ENCODE measurements around the gene ANKRD45.
"Not testable (repeated sequence)": the region's sequence is repeated elsewhere in the genome, so short reads cannot be mapped to it uniquely, and the experiment has no call there.

The ANKRD45 gene

GRCh38 chr1:173648880-173649605, 20.6 kb downstream of the ANKRD45 start:
- no peak for DNase-seq (ENCODE audit: low spot score)
- Histone ChIP-seq H3K36me3 (ENCODE audit: low read depth) (no peaks in the 10 kb centered on the region), H3K4me3 (ENCODE audit: severe bottlenecking) (no peak overlapping the region), H3K27me3 (ENCODE audit: insufficient read depth, poor library complexity, severe bottlenecking) (no peaks in the 10 kb centered on the region), H3K4me1 (ENCODE audit: insufficient read depth, poor library complexity, severe bottlenecking) (no peaks in the 10 kb centered on the region), H3K27ac (ENCODE audit: poor library complexity, severe bottlenecking) (no peak overlapping the region), H3K9me3 (ENCODE audit: severe bottlenecking) (no peaks in the 10 kb centered on the region)
- TF ChIP-seq, protein P1, sequence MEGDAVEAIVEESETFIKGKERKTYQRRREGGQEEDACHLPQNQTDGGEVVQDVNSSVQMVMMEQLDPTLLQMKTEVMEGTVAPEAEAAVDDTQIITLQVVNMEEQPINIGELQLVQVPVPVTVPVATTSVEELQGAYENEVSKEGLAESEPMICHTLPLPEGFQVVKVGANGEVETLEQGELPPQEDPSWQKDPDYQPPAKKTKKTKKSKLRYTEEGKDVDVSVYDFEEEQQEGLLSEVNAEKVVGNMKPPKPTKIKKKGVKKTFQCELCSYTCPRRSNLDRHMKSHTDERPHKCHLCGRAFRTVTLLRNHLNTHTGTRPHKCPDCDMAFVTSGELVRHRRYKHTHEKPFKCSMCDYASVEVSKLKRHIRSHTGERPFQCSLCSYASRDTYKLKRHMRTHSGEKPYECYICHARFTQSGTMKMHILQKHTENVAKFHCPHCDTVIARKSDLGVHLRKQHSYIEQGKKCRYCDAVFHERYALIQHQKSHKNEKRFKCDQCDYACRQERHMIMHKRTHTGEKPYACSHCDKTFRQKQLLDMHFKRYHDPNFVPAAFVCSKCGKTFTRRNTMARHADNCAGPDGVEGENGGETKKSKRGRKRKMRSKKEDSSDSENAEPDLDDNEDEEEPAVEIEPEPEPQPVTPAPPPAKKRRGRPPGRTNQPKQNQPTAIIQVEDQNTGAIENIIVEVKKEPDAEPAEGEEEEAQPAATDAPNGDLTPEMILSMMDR (IDR thresholded peaks at IDR 0.05; ENCODE audit: poor library complexity, severe bottlenecking): no peak
- no peak for ATAC-seq (ENCODE audit: low read depth)

- no peak for ATAC-seq (ENCODE audit: low read depth)
- DNase-seq (ENCODE audit: low spot score): no peak
Observed at GRCh38 chr1:173646656-173647055, 23.0 kb downstream of the ANKRD45 start.

GRCh38 chr1:173642450-173643139, 27.1 kb downstream of the ANKRD45 start:
- H3K4me3 ChIP-seq (ENCODE audit: severe bottlenecking); H3K36me3 ChIP-seq (ENCODE audit: low read depth); DNase-seq (ENCODE audit: low spot score); H3K4me1 ChIP-seq (ENCODE audit: insufficient read depth, poor library complexity, severe bottlenecking); H3K9me3 ChIP-seq (ENCODE audit: severe bottlenecking); H3K27me3 ChIP-seq (ENCODE audit: insufficient read depth, poor library complexity, severe bottlenecking): not testable (repeated sequence)
- peak overlapping the region; percentile 12 for H3K27ac ChIP-seq (ENCODE audit: poor library complexity, severe bottlenecking)
- ATAC-seq (ENCODE audit: low read depth): 0 out of 3 replicates have a peak, but pooled peaks have one; percentile 51

More at GRCh38 chr1:173646656-173647055, 23.0 kb downstream of the ANKRD45 start:
- Histone ChIP-seq H3K36me3 (ENCODE audit: low read depth) (no peaks in the 10 kb centered on the region), H3K4me3 (ENCODE audit: severe bottlenecking) (no peak overlapping the region), H3K27me3 (ENCODE audit: insufficient read depth, poor library complexity, severe bottlenecking) (no peaks in the 10 kb centered on the region), H3K4me1 (ENCODE audit: insufficient read depth, poor library complexity, severe bottlenecking) (peaks cover 9% of the 10 kb centered on the region), H3K27ac (ENCODE audit: poor library complexity, severe bottlenecking) (no peak overlapping the region), H3K9me3 (ENCODE audit: severe bottlenecking) (no peaks in the 10 kb centered on the region)
- TF ChIP-seq, protein P1 (IDR thresholded peaks at IDR 0.05; ENCODE audit: poor library complexity, severe bottlenecking): no peak

DNA sequence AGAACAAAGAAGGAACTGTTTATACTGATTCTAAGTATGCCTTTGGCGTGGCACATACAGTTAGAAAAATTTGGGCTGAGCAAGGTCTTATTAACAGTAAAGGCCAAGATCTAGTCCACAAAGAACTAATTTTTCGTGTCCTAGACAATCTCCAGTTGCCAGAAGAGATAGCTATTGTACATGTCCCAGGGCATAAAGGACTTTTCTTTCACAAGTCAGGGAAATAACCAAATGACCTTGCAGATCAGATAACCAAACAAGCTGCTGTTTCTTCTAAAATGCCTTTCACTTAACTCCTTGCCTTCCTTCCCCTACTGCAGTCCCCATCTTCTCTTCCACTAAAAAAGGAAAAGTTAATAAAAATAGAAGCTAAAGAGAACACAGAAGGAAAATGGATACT, 30.5 kb downstream of the ANKRD45 start:
- ATAC-seq (ENCODE audit: low read depth): no peak
- H3K27me3 ChIP-seq (ENCODE audit: insufficient read depth, poor library complexity, severe bottlenecking): no peaks in the 10 kb centered on the region
- no peak overlapping the region for H3K27ac ChIP-seq (ENCODE audit: poor library complexity, severe bottlenecking)
- no peak overlapping the region for H3K4me3 ChIP-seq (ENCODE audit: severe bottlenecking)
- no peak for DNase-seq (ENCODE audit: low spot score)
- TF ChIP-seq, protein P1 (IDR thresholded peaks at IDR 0.05; ENCODE audit: poor library complexity, severe bottlenecking): no peak
- no peaks in the 10 kb centered on the region for H3K9me3 ChIP-seq (ENCODE audit: severe bottlenecking)
- H3K36me3 ChIP-seq (ENCODE audit: low read depth): no peaks in the 10 kb centered on the region
- H3K4me1 ChIP-seq (ENCODE audit: insufficient read depth, poor library complexity, severe bottlenecking): peaks cover 9% of the 10 kb centered on the region

DNA sequence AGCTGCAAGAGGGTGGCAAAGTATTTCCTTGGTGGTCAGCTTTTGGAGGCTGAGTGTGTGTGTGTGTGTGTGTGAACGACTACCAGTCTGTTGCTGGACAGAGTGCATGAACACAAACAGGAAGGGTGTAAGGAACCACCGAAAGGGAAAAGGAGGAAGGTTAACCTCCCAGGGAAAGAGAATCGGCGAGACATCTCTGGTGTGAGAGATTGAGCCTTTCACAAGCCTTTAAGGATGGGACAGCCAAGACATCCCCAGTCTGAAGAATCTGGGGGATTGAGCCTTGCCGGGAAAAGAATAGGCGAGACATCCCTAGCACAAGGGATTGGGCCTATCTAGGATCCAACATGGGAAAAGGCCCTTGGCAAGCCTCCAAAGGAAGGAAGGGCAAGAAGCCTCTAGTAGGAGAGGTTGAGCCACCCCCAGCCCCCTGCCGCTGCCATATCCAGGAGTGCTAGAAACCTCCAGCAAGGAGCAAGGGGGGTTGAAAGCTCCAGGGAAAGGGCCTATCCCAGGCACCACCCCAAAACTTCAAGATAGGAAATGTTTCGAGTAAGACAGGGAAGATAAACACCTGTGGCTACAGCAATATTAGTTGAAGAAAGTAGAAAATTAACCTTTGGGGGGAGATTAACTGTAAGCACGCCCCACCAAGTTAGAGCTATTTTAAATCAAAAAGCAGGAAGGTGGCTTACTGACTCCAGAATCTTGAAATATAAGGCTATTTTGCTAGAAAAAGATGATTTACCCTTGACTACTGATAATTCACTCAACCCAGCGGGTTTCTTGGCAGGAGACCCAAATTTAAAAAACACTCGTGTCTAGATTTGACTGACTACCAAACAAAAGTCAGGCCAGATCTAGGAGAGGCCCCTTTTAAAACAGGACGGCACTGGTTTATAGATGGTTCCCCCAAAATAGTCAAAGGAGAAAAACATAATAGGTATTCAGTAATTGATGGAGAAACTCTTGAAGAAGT, 31.3 kb downstream of the ANKRD45 start:
- H3K9me3 ChIP-seq (ENCODE audit: severe bottlenecking): no peaks in the 10 kb centered on the region
- H3K27me3 ChIP-seq (ENCODE audit: insufficient read depth, poor library complexity, severe bottlenecking): no peaks in the 10 kb centered on the region
- ATAC-seq (ENCODE audit: low read depth) (no peak), DNase-seq (ENCODE audit: low spot score) (no peak)
- H3K4me3 ChIP-seq (ENCODE audit: severe bottlenecking): no peak overlapping the region
- no peaks in the 10 kb centered on the region for H3K36me3 ChIP-seq (ENCODE audit: low read depth)
- TF ChIP-seq, protein P1 (IDR thresholded peaks at IDR 0.05; ENCODE audit: poor library complexity, severe bottlenecking): no peak
- H3K4me1 ChIP-seq (ENCODE audit: insufficient read depth, poor library complexity, severe bottlenecking): peaks cover 9% of the 10 kb centered on the region
- H3K27ac ChIP-seq (ENCODE audit: poor library complexity, severe bottlenecking): no peak overlapping the region

DNA sequence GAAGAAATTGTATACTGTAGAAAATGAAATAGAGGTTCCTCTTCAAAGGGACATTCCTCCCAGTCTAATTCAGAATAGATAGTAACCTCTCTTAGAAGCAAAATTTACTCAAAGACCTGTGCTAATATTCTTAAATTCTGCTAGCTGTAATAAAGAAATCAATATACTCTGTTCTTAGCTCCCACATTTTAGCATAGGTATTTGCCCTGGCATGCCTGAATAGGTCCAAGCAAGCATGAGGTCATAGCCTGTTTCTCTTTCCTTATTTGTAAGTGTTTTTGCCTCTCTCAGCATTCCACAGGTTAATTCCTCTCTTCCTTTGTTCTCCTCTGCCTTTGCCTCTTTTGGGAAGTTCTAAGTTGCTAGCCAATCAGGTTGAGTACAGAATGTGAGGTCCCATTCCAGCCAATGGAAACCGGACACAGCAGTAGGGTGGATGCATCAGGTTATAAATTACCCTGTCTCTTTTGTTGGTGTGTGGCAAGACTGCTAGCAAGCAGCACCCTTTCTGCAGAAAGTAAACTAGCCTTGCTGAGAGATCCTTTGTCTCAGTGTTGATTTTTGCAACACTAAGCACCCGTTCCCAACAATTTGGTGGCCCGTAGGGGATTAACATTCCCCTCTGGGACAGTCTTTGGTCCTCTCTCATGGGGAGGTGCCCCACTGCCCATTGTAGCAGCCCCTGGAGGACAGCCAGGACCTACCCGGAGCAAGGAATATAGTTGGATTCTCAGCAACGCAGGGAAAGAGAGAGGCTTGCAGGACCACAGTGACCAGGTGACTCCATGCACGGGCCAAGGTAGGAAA, 32.2 kb downstream of the ANKRD45 start:
- H3K4me3 ChIP-seq (ENCODE audit: severe bottlenecking); DNase-seq (ENCODE audit: low spot score); H3K9me3 ChIP-seq (ENCODE audit: severe bottlenecking); H3K4me1 ChIP-seq (ENCODE audit: insufficient read depth, poor library complexity, severe bottlenecking); H3K36me3 ChIP-seq (ENCODE audit: low read depth); H3K27ac ChIP-seq (ENCODE audit: poor library complexity, severe bottlenecking); H3K27me3 ChIP-seq (ENCODE audit: insufficient read depth, poor library complexity, severe bottlenecking); ATAC-seq (ENCODE audit: low read depth): not testable (repeated sequence)
